GM19351 (cell line): ENCODE results near the gene SLC35B1.
"Not testable (repeated sequence)": the region's sequence is repeated elsewhere in the genome, so short reads cannot be mapped to it uniquely, and the experiment has no call there.

Experiments
- ATAC-seq: cut with Tn5 transposase; IDR thresholded peaks from one replicate; pipeline ENCODE4 v1.9.1; 2021; ENCODE audit warnings: mild to moderate bottlenecking, moderate library complexity; ENCODE audit not compliant: unreplicated experiment

Gene SLC35B1

DNA sequence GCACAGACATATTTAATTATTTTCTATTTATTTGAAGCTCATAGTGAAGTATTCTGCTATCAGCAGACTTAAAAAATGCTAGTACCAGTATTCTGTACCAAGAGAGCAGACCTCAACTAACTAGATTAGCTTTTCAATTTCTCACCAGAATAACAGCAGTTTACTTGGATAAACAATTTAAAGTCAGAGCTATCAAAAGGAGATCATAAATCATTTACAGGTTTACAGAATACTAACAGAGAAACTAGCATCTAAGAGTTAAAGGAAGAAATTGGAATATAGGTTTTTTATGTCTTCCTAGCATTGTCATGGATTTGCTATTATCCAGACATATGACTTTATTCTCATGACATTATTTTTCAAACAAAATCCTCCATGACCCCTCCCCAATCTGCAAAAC is 33.3 kb downstream of the SLC35B1 start:
- ATAC-seq, result no peak

DNA sequence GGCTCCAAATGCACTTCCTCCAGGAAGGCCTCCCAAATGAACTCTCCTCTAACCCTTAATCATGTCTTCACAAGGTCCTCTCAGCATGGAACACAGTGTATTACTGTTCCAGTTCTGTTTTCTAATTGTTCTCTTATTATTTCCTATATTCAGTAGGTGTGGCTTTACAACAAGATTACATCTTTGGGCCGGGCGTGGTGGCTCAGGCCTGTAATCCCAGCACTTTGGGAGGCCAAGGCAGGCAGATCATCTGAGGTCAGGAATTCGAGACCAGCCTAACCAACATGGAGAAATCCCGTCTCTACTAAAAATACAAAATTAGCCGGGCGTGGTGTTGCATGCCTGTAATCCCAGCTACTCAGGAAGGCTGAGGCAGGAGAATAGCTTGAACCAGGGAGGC is 34.1 kb downstream of the SLC35B1 start:
- not testable (repeated sequence) for ATAC-seq

DNA sequence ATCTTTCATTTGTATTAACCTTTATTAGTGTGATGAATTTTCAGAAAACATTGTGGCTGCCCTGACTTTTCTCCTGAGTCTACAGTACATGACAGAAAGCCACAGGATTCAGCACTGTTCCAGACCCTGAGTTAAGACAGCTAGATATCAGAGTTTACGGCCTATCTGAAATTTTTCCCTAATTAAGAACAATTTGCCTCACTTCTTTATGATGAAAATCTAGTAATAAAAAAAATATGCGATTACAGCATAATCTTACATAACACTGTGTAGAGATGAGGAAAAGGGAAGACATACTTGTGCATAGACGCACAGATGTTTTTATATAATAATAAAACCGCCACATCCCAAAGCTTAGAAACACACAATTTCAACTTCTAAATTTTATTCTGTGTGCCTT is 37.1 kb downstream of the SLC35B1 start:
- ATAC-seq, result no peak

DNA sequence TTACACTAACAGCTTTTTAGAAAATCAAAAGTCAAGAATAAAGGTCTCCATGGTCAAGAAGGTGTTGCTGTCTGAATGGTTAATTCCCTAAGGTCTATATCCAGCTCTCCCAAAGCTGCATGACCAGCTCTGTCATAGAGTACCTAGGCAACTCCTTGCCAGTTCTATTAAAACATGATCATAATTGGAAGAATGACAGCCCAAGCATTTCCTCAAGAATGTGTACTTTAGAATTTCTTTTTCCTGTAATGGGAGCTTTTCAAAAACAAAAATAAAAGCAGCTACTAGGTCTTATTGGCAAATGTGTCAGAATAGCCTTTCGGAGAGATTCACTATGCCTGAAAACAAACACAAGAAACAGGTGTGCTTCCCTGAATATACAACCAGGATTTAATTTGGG is 37.8 kb downstream of the SLC35B1 start:
- ATAC-seq, result no peak

DNA sequence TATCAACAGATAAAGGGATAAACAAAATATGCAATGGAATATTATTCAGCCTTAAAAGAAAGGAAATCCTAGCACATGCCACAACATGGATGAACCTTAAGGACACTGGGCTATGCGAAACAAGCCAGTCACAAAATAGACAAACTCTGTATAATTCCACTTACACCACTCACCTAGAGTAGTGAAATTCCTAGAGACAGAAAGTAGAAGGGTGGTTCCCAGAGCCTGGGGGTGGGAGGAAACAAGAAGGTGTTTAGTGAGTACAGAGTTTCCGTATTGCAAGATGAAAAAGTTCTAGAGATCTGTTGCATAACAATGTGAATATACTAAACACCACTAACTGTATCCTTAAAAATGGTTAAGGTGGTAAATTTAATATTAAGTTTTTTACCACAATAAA is 39.9 kb downstream of the SLC35B1 start:
- no peak for ATAC-seq

DNA sequence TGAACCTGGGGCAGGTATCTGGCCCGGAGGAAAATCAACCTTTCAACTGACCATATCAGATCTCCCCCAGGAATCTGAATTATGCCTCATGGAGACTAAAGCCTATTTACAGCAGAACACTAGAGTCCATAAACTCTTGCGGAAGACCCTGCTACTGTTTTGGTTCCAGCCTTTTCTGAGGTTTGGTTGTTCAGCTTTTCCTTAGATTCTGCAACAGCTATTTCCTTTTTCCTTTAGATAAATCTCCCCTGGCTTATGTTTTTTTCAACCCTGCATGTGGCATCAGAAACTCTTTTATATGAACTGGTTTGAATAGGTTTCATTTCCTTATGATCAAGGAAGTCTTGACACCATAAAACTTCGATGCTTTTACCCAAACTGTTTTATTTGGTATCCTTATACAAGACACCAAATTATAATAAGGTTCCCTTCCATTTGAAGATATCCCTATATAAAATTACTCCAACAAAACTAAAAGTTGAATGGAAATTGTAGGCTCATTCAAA is 43.0 kb downstream of the SLC35B1 start:
- ATAC-seq, result no peak

DNA sequence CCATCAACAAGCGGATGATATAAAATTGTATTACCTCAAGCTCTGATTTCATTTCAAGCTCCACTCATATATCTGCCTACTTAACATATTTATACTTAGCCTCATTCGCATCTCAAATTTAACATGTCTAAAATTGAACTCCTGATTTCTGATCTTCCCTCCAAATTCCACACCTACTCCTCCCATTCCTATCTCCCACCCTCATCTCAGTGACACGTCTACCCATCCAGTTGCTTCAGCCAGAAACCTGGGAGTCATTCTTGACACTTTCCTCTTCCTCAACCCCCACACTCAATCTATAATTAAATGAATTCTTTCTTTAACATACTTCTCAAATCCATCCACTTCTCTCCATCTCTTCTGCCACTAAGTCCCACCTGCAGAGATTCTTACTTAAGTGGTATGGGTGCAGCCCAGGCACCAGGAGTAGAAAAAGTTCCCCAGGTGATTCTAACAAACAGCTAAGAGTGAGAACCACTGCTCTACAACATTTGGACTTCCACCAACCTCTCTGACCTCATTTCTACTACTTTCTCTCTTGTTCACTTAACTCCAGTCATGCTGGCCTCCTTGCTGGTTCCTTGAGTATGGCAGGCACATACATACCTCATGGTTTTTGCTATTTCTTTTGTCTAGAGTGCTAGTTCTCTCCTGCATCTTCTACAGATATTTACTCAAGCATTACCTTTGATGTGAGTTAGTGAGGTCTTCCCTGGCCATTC is 47.9 kb downstream of the SLC35B1 start:
- ATAC-seq, result no peak

DNA sequence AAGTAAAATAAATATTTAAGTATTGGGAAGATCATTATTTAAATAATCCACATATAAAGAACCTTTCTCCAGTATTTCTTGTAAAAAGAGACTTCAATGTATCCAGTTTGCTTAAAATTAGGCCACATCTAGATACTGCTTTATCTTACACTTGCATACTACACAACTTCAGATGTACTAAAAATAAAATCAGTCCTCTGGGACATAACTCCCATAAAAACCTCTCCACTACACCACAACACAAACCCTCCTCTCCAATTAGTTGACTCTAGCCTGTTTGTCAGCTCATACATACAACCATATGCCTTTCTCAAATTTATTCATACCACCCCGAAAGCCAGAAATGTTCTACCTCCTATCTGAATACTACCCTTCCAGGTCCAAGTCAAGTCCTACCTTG is 51.5 kb downstream of the SLC35B1 start:
- ATAC-seq, result no peak
